H1 (cell line): Measurements from ENCODE around the gene SMC6. TPM values are rescaled to one million over a fixed set of nuclear protein-coding genes. Genes with fewer than 3 reads are reported as not detected.

Experiments
- CTCF ChIA-PET: fragments of 300-600 bp; sonication (Branson Sonifier 250); formaldehyde crosslinking; loops from one replicate; lab custom pipeline; 2021; ENCODE audit not compliant: partially characterized antibody; lab: Charles Lee
- POLR2A ChIA-PET: fragments of 300-600 bp; sonication (Branson Sonifier 250); formaldehyde crosslinking; loops from one replicate; lab custom pipeline; 2021; ENCODE audit warnings: inconsistent platforms; ENCODE audit not compliant: partially characterized antibody; lab: Charles Lee
- DNase-seq, 2 experiments: peaks; one replicate each; pipeline versions ENCODE4 v3.0.0 to v3.0.0-alpha.2; 2010 to 2022; ENCODE audit warnings: low spot score in 2 of 2, low read depth in 1 of 2, mixed read lengths in 1 of 2
- FAIRE-seq: peaks from 2 replicates; lab custom pipeline; 2011; peaks lifted over from hg19 to GRCh38; lab: Jason Lieb, UNC
- H2AFZ ChIP-seq: 2 replicates; pipeline ENCODE4 v1.8.1; 2012; ENCODE audit warnings: low read length, inconsistent platforms
- H2AK5ac ChIP-seq: 2 replicates; pipeline ENCODE4 v1.6.1; 2013; ENCODE audit warnings: low read depth, low read length
- H2BK120ac ChIP-seq: replicated peaks from 2 replicates; pipeline ENCODE3; 2013; ENCODE audit warnings: low read depth, low read length, inconsistent platforms
- H2BK12ac ChIP-seq: 2 replicates; pipeline ENCODE4 v1.6.1; 2013; ENCODE audit warnings: low read depth, low read length
- H2BK15ac ChIP-seq: 2 replicates; pipeline ENCODE4 v1.6.1; 2013; ENCODE audit warnings: low read length
- H2BK20ac ChIP-seq: 2 replicates; pipeline ENCODE4 v1.6.1; 2013; ENCODE audit warnings: low read length
- H2BK5ac ChIP-seq: 2 replicates; pipeline ENCODE4 v1.6.1; 2013; ENCODE audit warnings: low read depth, low read length
- H3K14ac ChIP-seq: 2 replicates; pipeline ENCODE4 v1.6.1; 2013; ENCODE audit warnings: inconsistent platforms; ENCODE audit not compliant: insufficient read length
- H3K18ac ChIP-seq: 2 replicates; pipeline ENCODE4 v1.6.1; 2013; ENCODE audit warnings: low read length; ENCODE audit errors: extremely low read depth
- H3K23ac ChIP-seq: 2 replicates; pipeline ENCODE4 v1.6.1; 2013; ENCODE audit warnings: inconsistent platforms; ENCODE audit not compliant: insufficient read length
- H3K23me2 ChIP-seq: 2 replicates; pipeline ENCODE4 v1.6.1; 2013; ENCODE audit warnings: low read depth, low read length
- H3K27ac ChIP-seq: 2 replicates; pipeline ENCODE4 v1.6.1; 2011; ENCODE audit warnings: low read depth, low read length, inconsistent platforms
- H3K27me3 ChIP-seq, 4 experiments: replicated peaks in 1 of 4; 1 replicate in 1 of 4; 2 replicates in 3 of 4; pipeline versions ENCODE4 v1.6.1 to v1.8.1; 2011 to 2013; ENCODE audit warnings: low read length in 3 of 4, mild to moderate bottlenecking in 3 of 4, inconsistent platforms in 2 of 4, mixed read lengths in 2 of 4, moderate library complexity in 1 of 4; ENCODE audit not compliant: control insufficient read depth in 3 of 4, insufficient read depth in 3 of 4; ENCODE audit errors: extremely low read depth in 1 of 4
- H3K36me3 ChIP-seq, 4 experiments: 2 replicates each; pipeline versions ENCODE4 v1.6.1 to v1.8.1; 2011 to 2013; ENCODE audit warnings: mild to moderate bottlenecking in 4 of 4, low read length in 3 of 4, moderate library complexity in 2 of 4, control low read depth in 1 of 4, inconsistent platforms in 1 of 4; ENCODE audit not compliant: insufficient read depth in 4 of 4, control insufficient read depth in 2 of 4
- H3K4ac ChIP-seq: replicated peaks from 2 replicates; pipeline ENCODE3; 2013; ENCODE audit warnings: low read length, low read depth, mixed read lengths, inconsistent platforms; ENCODE audit not compliant: insufficient read length
- H3K4me1 ChIP-seq, 4 experiments: replicated peaks in 1 of 4; 1 replicate in 1 of 4; 2 replicates in 3 of 4; pipeline versions ENCODE4 v1.6.1 to v1.8.1; 2011 to 2013; ENCODE audit warnings: low read length in 3 of 4, inconsistent platforms in 2 of 4, mixed read lengths in 1 of 4; ENCODE audit not compliant: insufficient read depth in 4 of 4, control insufficient read depth in 3 of 4
- H3K4me2 ChIP-seq, 2 experiments: 2 replicates each; pipeline versions ENCODE4 v1.6.1 to v1.8.1; 2011 to 2013; ENCODE audit warnings: low read depth in 2 of 2, low read length in 2 of 2, control low read depth in 1 of 2, inconsistent platforms in 1 of 2, mild to moderate bottlenecking in 1 of 2; ENCODE audit not compliant: insufficient read depth in 1 of 2
- H3K4me3 ChIP-seq, 4 experiments: fragments of 200-600, 300-600 bp in 1 of 4; sonication (generic), shearing (Covaris generic), sonication (Bioruptor Twin) in 1 of 4; 2 replicates each; pipeline versions ENCODE4 v1.5.1 to v1.8.1; 2011 to 2016; ENCODE audit warnings: low read length in 4 of 4, low read depth in 3 of 4, control low read depth in 2 of 4, inconsistent platforms in 2 of 4, mild to moderate bottlenecking in 2 of 4, mixed read lengths in 1 of 4, moderate library complexity in 1 of 4; ENCODE audit not compliant: insufficient read depth in 2 of 4; ENCODE audit errors: extremely low read depth in 1 of 4
- H3K56ac ChIP-seq: replicated peaks from 2 replicates; pipeline ENCODE3; 2013; ENCODE audit warnings: low read depth, mild to moderate bottlenecking, mixed read lengths, low read length, inconsistent platforms; ENCODE audit not compliant: insufficient read length
- H3K79me1 ChIP-seq: 2 replicates; pipeline ENCODE4 v1.6.1; 2013; ENCODE audit warnings: low read depth, low read length, control low read depth
- H3K79me2 ChIP-seq, 2 experiments: 2 replicates each; pipeline versions ENCODE4 v1.6.1 to v1.8.1; 2012 to 2013; ENCODE audit warnings: low read length in 2 of 2, mild to moderate bottlenecking in 2 of 2, inconsistent platforms in 1 of 2; ENCODE audit not compliant: insufficient read depth in 2 of 2, control insufficient read depth in 1 of 2
- H3K9ac ChIP-seq, 4 experiments: replicated peaks in 1 of 4; 1 replicate in 1 of 4; 2 replicates in 3 of 4; pipeline versions ENCODE4 v1.6.1 to v1.8.1; 2011 to 2013; ENCODE audit warnings: low read depth in 3 of 4, low read length in 3 of 4, control low read depth in 2 of 4, mild to moderate bottlenecking in 2 of 4, moderate library complexity in 2 of 4, inconsistent platforms in 1 of 4; ENCODE audit errors: extremely low read depth in 1 of 4
- H3K9me3 ChIP-seq, 2 experiments: 2 replicates each; pipeline versions ENCODE4 v1.6.1 to v1.8.1; 2012 to 2013; ENCODE audit warnings: mild to moderate bottlenecking in 2 of 2, moderate library complexity in 2 of 2, control low read depth in 1 of 2, inconsistent platforms in 1 of 2, low read depth in 1 of 2, low read length in 1 of 2, mixed read lengths in 1 of 2; ENCODE audit not compliant: insufficient read depth in 2 of 2
- H4K20me1 ChIP-seq, 2 experiments: replicated peaks in 1 of 2; 2 replicates each; pipeline versions ENCODE3 to v1.8.1; 2011 to 2013; ENCODE audit warnings: inconsistent platforms in 2 of 2, low read length in 2 of 2, mild to moderate bottlenecking in 1 of 2; ENCODE audit not compliant: insufficient read depth in 2 of 2, control insufficient read depth in 1 of 2
- H4K5ac ChIP-seq: 2 replicates; pipeline ENCODE4 v1.6.1; 2013; ENCODE audit warnings: low read length, low read depth, mixed read lengths, inconsistent platforms; ENCODE audit not compliant: insufficient read length
- H4K8ac ChIP-seq: 2 replicates; pipeline ENCODE4 v1.8.0; 2013; ENCODE audit warnings: mild to moderate bottlenecking, moderate library complexity, low read length, inconsistent platforms; ENCODE audit not compliant: insufficient read depth; ENCODE audit errors: extremely low read depth
- H4K91ac ChIP-seq: replicated peaks from 2 replicates; pipeline ENCODE3; 2013; ENCODE audit warnings: low read length, mixed read lengths, inconsistent platforms; ENCODE audit not compliant: insufficient read length
- EZH2 ChIP-seq: fragments of 200-600 bp; sonication (generic); IDR thresholded peaks from 2 replicates; pipeline ENCODE4 v1.7.1; 2012; ENCODE audit warnings: low read depth, mild to moderate bottlenecking, moderate library complexity, low read length, inconsistent platforms; ENCODE audit not compliant: severe bottlenecking
- HDAC6 ChIP-seq: IDR thresholded peaks from one replicate; pipeline ENCODE4 v1.7.1; 2012; ENCODE audit warnings: low read depth, mild to moderate bottlenecking, inconsistent platforms, low read length, moderate library complexity
- RBBP5 ChIP-seq: IDR thresholded peaks from 2 replicates; pipeline ENCODE4 v1.7.1; 2012; ENCODE audit warnings: low read depth, mild to moderate bottlenecking, inconsistent platforms, low read length, moderate library complexity, borderline replicate concordance
- RXRA ChIP-seq: IDR thresholded peaks from 2 replicates; pipeline ENCODE4 v1.6.1; 2011; ENCODE audit warnings: low read depth, mild to moderate bottlenecking, low read length, moderate library complexity; ENCODE audit not compliant: insufficient read depth
- SP1 ChIP-seq: IDR thresholded peaks from 2 replicates; pipeline ENCODE4 v1.6.1; 2011; ENCODE audit warnings: low read depth, low read length
- TAF1 ChIP-seq: IDR thresholded peaks from 2 replicates; pipeline ENCODE4 v1.6.1; 2011; ENCODE audit warnings: mild to moderate bottlenecking, low read depth, low read length
- WGBS, 2 experiments: shearing (Covaris generic) in 1 of 2; methylation state at CpG; one replicate each; pipeline versions ENCODE4 v1.1.6 to v1.1.7; 2013 to 2015; ENCODE audit warnings: low lambda C conversion rate in 2 of 2, mixed read lengths in 2 of 2, inconsistent platforms in 1 of 2, low coverage in 1 of 2, missing lambda C conversion rate in 1 of 2; ENCODE audit not compliant: insufficient replicate concordance in 2 of 2, insufficient coverage in 1 of 2, insufficient read length in 1 of 2; ENCODE audit errors: extremely low coverage in 1 of 2, missing lambda C conversion rate in 1 of 2; 5-methylcytosine and 5-hydroxymethylcytosine counted together
- polyA plus RNA-seq, 7 experiments: library from polyadenylated mRNA; depleted of rRNA in 3 of 7; stranded (reverse) in 5 of 7; unstranded in 2 of 7; fragments of >200 nt in 5 of 7; fragments of 200-250 nt in 2 of 7; gene quantifications; 1 replicate in 5 of 7; 2 replicates in 1 of 7; 4 replicates in 1 of 7; pipeline versions ENCODE4 v1.2.1 to v1.2.3, GENCODE V29; 2011 to 2013; ENCODE audit warnings: missing spikeins in 2 of 7, mixed read lengths in 2 of 7
- total RNA-seq: library from RNA; stranded (reverse); fragmentation: NEBNext Ultra II Directional; extraction: Animal tissue kit (Norgen Biotek cat#: 25700); gene quantifications from 2 replicates; pipeline ENCODE4 v1.2.1, GENCODE V29; 2021

Gene SMC6
- total and polyA plus RNA-seq, 2 of the 8 experiments (the other 6 are each of a cell fraction or from before 2014, with no cell fraction given) = 9.7 to 49.5 TPM

DNA sequence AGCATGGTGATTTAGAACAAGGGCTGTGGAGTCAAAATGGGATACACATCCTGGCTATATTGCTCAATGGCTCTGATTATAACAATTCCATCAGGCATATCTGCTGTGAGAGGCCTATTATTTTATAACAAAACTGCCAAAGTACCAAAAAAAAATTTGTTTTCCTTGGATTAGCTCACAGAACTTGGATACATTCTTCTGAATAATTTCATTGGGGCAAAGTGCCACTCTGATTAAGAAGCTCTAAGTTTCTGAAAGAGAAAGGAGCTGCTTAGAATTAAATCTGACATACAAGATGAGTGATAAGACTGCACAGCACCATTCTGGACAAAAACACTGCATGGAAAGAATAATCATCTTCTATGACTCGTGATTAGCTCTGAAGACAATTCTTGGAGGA lies 85.7 kb downstream of the SMC6 start:
- TF ChIP-seq HDAC6 (no peak), RXRA (no peak), RBBP5 (no peak), EZH2 (no peak), TAF1 (no peak), SP1 (no peak)
- H3K9ac ChIP-seq = no peak overlapping the region
- no peak overlapping the region for H2BK5ac ChIP-seq
- H3K4me1 ChIP-seq = no peaks in the 10 kb centered on the region
- no peak overlapping the region for H3K27ac ChIP-seq
- no peak overlapping the region for H2BK120ac ChIP-seq
- no peak overlapping the region for H2BK15ac ChIP-seq
- H3K4me2 ChIP-seq = no peak overlapping the region
- no peaks in the 10 kb centered on the region for H3K79me1 ChIP-seq
- no peaks in the 10 kb centered on the region for H3K27me3 ChIP-seq
- peaks cover 3 to 64% (median 26%) of the 10 kb centered on the region in 4 experiments; a peak in 7 of 8 replicates for H3K36me3 ChIP-seq
- no peaks in the 10 kb centered on the region for H3K9me3 ChIP-seq
- ChIA-PET CTCF (interaction anchor here (0.6 to 6.8 kb wide), 10 partner anchors 8 to 895 kb away, joined by 3 to 61 read pairs (median 4); no protein-coding TSS in a partner anchor), POLR2A (interaction anchor here (1.3 kb wide), 1 partner anchor 8 kb away, joined by 5 read pairs; no protein-coding TSS in a partner anchor)
- no peak overlapping the region for H3K18ac ChIP-seq
- no peak overlapping the region for H4K8ac ChIP-seq
- H3K4me3 ChIP-seq = no peak overlapping the region
- no peaks in the 10 kb centered on the region for H4K20me1 ChIP-seq
- H4K5ac ChIP-seq = no peak overlapping the region
- no peak overlapping the region for H3K56ac ChIP-seq
- WGBS, 2 experiments = 88% methylated on average over 1 of the region's 1 CpG; no CpG with 5 or more reads in 1 of the 2 experiments
- no peaks in the 10 kb centered on the region for H3K79me2 ChIP-seq
- DNase-seq (no peak), FAIRE-seq (no peak)
- no peak overlapping the region for H3K4ac ChIP-seq
- no peak overlapping the region for H2AK5ac ChIP-seq
- H3K23me2 ChIP-seq = no peaks in the 10 kb centered on the region; the same call in 1 of the 2 replicates
- H3K14ac ChIP-seq = no peak overlapping the region
- no peak overlapping the region for H3K23ac ChIP-seq
- H2BK20ac ChIP-seq = no peak overlapping the region
- H2AFZ ChIP-seq = no peak overlapping the region
- no peak overlapping the region for H2BK12ac ChIP-seq
- no peak overlapping the region for H4K91ac ChIP-seq
